Spleen (tissue), 11 donors: Measurements from ENCODE around the gene FHIT. TPM values are rescaled to one million over a fixed set of nuclear protein-coding genes. Genes with fewer than 3 reads are reported as not detected.

Source experiments
- DNase-seq: peaks from one replicate; pipeline ENCODE4 v3.0.0-alpha.2; 2020
- H3K27ac ChIP-seq, 8 donors: fragments of 200-600 bp; sonication (generic) in 7 of 8; 1 replicate in 4 of 8; 2 replicates in 4 of 8; pipeline versions ENCODE4 v1.5.0 to v1.8.0; 2016 to 2021; ENCODE audit warnings: inconsistent platforms in 4 of 8, mild to moderate bottlenecking in 4 of 8, moderate library complexity in 1 of 8
- H3K27me3 ChIP-seq, 7 donors: fragments of 200-600 bp; sonication (generic) in 6 of 7; replicated peaks in 1 of 7; 1 replicate in 4 of 7; 2 replicates in 3 of 7; pipeline versions ENCODE4 v1.5.0 to v1.8.0; 2016 to 2021; ENCODE audit warnings: inconsistent platforms in 3 of 7, mild to moderate bottlenecking in 1 of 7
- H3K36me3 ChIP-seq, 6 donors: fragments of 200-600 bp; sonication (generic) in 5 of 6; 1 replicate in 4 of 6; 2 replicates in 2 of 6; pipeline versions ENCODE4 v1.5.0 to v1.8.0; 2016 to 2021; ENCODE audit warnings: inconsistent platforms in 2 of 6
- H3K4me1 ChIP-seq, 6 donors: fragments of 200-600 bp; sonication (generic) in 5 of 6; 1 replicate in 3 of 6; 2 replicates in 3 of 6; pipeline versions ENCODE4 v1.5.0 to v1.8.0; 2016 to 2021; ENCODE audit warnings: inconsistent platforms in 3 of 6
- H3K4me3 ChIP-seq, 8 donors: fragments of 200-600 bp; sonication (generic) in 7 of 8; 1 replicate in 4 of 8; 2 replicates in 4 of 8; pipeline versions ENCODE4 v1.5.0 to v1.8.0; 2016 to 2021; ENCODE audit warnings: inconsistent platforms in 4 of 8, mild to moderate bottlenecking in 4 of 8, moderate library complexity in 2 of 8
- H3K9me3 ChIP-seq, 8 donors: fragments of 200-600 bp; sonication (generic) in 7 of 8; 1 replicate in 4 of 8; 2 replicates in 4 of 8; pipeline versions ENCODE4 v1.5.0 to v1.8.0; 2016 to 2021; ENCODE audit warnings: inconsistent platforms in 4 of 8
- POLR2A ChIP-seq, 3 donors: fragments of 450-650 bp; IDR thresholded peaks; one replicate each; pipeline ENCODE4 v1.5.1; 2017; ENCODE audit warnings: antibody characterized with exemption in 3 of 3, mild to moderate bottlenecking in 1 of 3
- POLR2AphosphoS5 ChIP-seq, 3 donors: sonication (generic); formaldehyde crosslinking; IDR thresholded peaks; one replicate each; pipeline ENCODE4 v1.5.1; 2017; ENCODE audit warnings: antibody characterized with exemption in 3 of 3
- WGBS, 5 donors: extraction: QIAGEN DNeasy Blood & Tissue Kit in 3 of 5; methylation state at CpG; one replicate each; pipeline versions ENCODE4 v1.1.5 to v1.1.7; 2013 to 2018; 5-methylcytosine and 5-hydroxymethylcytosine counted together
- intact Hi-C: fragments of 100-400 bp; cut with DNase I; formaldehyde crosslinking; loops from one replicate; pipeline ENCODE4 v1.15.0; 2023; ENCODE audit warnings: low total_unique reads
- polyA plus RNA-seq, 3 donors: library from polyadenylated mRNA; stranded (reverse); fragments of 200-250 nt; gene quantifications; one replicate each; pipeline ENCODE4 v1.2.1, GENCODE V29; 2013
- total RNA-seq, 7 donors: library from RNA; depleted of rRNA in 3 of 7; stranded (reverse); fragments of >200 nt in 3 of 7; fragmentation: NEBNext Ultra II Directional in 4 of 7; extraction: Animal tissue kit (Norgen Biotek cat#: 25700) in 4 of 7; gene quantifications; one replicate each; pipeline versions ENCODE4 v1.1.0 to v1.2.1, GENCODE V29; 2016 to 2021
- TF ChIP-seq, protein P1 (sequence below), 11 experiments: fragments of 200-600 bp in 7 of 11; fragments of 450-650 bp in 4 of 11; sonication (generic) in 4 of 11; IDR thresholded peaks in 8 of 11; conservative IDR thresholded peaks in 3 of 11; 1 replicate in 7 of 11; 2 replicates in 4 of 11; pipeline versions ENCODE4 v1.4.0 to v1.8.0; 2016 to 2021; ENCODE audit warnings: antibody characterized with exemption in 11 of 11, inconsistent platforms in 4 of 11, mild to moderate bottlenecking in 1 of 11
- donor health status: healthy with polysubstance abuse.
- donor health status: DM: no; HTN: no; CAD: no; lungs with moderate emphysema.
- donor health status: DM: no; HTN: no; CAD: no.
- donor health status: Bipolar disorder and iron deficiency.
- donor health status: healthy.
- donor health status: DM: no; HTN: no; CAD: no.
- donor health status: DM: yes; HTN: yes; CAD: no.

The FHIT gene
- total and polyA plus RNA-seq, 10 donors = 4.1 to 23.1 (median 12.2) TPM

- TF ChIP-seq POLR2AphosphoS5 (IDR thresholded peaks at IDR 0.05) (no peak), POLR2A (IDR thresholded peaks at IDR 0.05) (no peak)
- TF ChIP-seq, protein P1, sequence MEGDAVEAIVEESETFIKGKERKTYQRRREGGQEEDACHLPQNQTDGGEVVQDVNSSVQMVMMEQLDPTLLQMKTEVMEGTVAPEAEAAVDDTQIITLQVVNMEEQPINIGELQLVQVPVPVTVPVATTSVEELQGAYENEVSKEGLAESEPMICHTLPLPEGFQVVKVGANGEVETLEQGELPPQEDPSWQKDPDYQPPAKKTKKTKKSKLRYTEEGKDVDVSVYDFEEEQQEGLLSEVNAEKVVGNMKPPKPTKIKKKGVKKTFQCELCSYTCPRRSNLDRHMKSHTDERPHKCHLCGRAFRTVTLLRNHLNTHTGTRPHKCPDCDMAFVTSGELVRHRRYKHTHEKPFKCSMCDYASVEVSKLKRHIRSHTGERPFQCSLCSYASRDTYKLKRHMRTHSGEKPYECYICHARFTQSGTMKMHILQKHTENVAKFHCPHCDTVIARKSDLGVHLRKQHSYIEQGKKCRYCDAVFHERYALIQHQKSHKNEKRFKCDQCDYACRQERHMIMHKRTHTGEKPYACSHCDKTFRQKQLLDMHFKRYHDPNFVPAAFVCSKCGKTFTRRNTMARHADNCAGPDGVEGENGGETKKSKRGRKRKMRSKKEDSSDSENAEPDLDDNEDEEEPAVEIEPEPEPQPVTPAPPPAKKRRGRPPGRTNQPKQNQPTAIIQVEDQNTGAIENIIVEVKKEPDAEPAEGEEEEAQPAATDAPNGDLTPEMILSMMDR (IDR thresholded peaks at IDR 0.05 in 8 of 11, conservative IDR thresholded peaks at IDR 0.05 in 3 of 11) = no peak
- no peak overlapping the region for H3K27ac ChIP-seq
- H3K27me3 ChIP-seq = no peaks in the 10 kb centered on the region
- H3K36me3 ChIP-seq = no peaks in the 10 kb centered on the region
- intact Hi-C loops = no loop called here
- peaks cover 0 to 16% (median 0%) of the 10 kb centered on the region in 8 donors for H3K9me3 ChIP-seq
- DNase-seq = no peak
- no peak overlapping the region for H3K4me3 ChIP-seq
- no peaks in the 10 kb centered on the region for H3K4me1 ChIP-seq
- WGBS, 5 donors = 87 to 96% (median 91%) methylated on average over 1 of the region's 1 CpG
Observed at GRCh38 chr3:60827666-60828065, 423.6 kb downstream of the FHIT start.

DNA sequence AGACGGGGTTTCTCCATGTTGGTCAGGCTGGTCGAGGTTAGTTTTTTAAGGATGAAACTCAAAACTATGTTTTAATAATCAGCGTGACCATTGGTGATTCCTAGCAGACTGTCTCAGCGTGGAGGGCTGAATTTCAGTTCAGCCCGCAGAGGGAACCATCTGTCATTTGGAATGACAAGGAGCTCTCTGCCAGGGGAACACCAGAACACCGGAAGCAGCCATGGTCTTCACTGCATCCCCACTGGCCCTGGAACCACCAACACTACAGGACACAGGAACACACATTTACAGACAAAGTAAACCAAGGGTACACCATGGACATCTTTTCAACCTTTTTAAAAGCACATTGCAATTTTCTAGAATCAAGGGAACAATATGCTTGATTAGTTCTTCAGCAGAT, 424.7 kb downstream of the FHIT start:
- WGBS, 5 donors = 84 to 96% (median 94%) methylated on average over 6 of the region's 6 CpGs
- no peak overlapping the region for H3K27ac ChIP-seq
- TF ChIP-seq POLR2AphosphoS5 (IDR thresholded peaks at IDR 0.05) (no peak), POLR2A (IDR thresholded peaks at IDR 0.05) (no peak)
- TF ChIP-seq, protein P1 (IDR thresholded peaks at IDR 0.05 in 8 of 11, conservative IDR thresholded peaks at IDR 0.05 in 3 of 11) = no peak
- no peaks in the 10 kb centered on the region for H3K36me3 ChIP-seq
- no peak overlapping the region for H3K4me3 ChIP-seq
- intact Hi-C loops = no loop called here
- H3K9me3 ChIP-seq = peaks cover 0 to 16% (median 0%) of the 10 kb centered on the region in 8 donors
- no peaks in the 10 kb centered on the region for H3K4me1 ChIP-seq
- no peaks in the 10 kb centered on the region for H3K27me3 ChIP-seq
- DNase-seq = no peak

DNA sequence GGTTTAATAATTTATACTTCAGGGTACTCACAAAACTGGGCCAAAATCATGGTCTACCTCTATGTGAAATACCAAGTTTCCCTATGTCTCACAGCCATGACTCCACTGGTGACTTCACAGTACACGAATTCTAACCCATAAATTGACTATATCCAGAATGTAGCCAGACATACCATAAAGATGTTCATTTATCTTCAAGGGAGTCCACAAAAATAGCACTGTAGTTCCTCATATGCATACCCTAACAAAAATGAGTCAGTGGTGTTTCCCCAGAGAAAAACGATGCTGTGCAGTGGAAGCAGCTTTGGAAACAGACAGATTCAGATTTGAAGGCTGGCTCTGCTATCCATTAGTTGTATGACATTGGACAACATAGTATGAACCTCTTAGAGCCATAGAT, 438.8 kb downstream of the FHIT start:
- no peaks in the 10 kb centered on the region for H3K27me3 ChIP-seq
- no peak for DNase-seq
- H3K36me3 ChIP-seq = no peaks in the 10 kb centered on the region
- H3K9me3 ChIP-seq = peaks cover 0 to 17% (median 12%) of the 10 kb centered on the region in 8 donors
- TF ChIP-seq POLR2AphosphoS5 (IDR thresholded peaks at IDR 0.05) (no peak), POLR2A (IDR thresholded peaks at IDR 0.05) (no peak)
- TF ChIP-seq, protein P1 (IDR thresholded peaks at IDR 0.05 in 8 of 11, conservative IDR thresholded peaks at IDR 0.05 in 3 of 11) = no peak
- no peak overlapping the region for H3K4me3 ChIP-seq
- intact Hi-C loops = no loop called here
- WGBS, 5 donors = 65 to 83% (median 71%) methylated on average over 2 of the region's 2 CpGs
- H3K4me1 ChIP-seq = no peaks in the 10 kb centered on the region
- H3K27ac ChIP-seq = no peak overlapping the region

DNA sequence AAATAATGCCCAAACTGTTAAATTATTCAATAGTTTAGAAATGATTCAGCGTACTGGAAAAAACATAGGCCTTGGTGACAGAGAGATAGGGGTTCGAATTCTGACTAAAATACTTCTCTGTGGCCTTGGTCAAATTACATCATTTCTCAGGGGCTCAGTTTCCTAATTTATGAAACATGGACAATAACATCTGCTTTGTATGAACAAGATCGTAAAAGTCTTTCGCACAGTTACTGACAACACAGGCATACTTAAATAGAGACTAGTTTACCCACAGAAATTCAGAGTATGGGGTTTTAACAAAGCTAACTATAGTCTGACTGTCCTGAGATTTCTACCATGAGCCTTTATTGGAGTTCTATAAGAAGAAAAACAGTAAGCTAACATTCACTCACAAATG, 440.4 kb downstream of the FHIT start:
- Histone ChIP-seq H3K36me3 (no peaks in the 10 kb centered on the region), H3K27ac (no peak overlapping the region), H3K4me1 (no peaks in the 10 kb centered on the region), H3K9me3 (peaks cover 0 to 2% (median 0%) of the 10 kb centered on the region in 8 donors), H3K4me3 (no peak overlapping the region), H3K27me3 (no peaks in the 10 kb centered on the region)
- intact Hi-C loops = no loop called here
- TF ChIP-seq, protein P1 (IDR thresholded peaks at IDR 0.05 in 8 of 11, conservative IDR thresholded peaks at IDR 0.05 in 3 of 11) = no peak
- TF ChIP-seq POLR2AphosphoS5 (IDR thresholded peaks at IDR 0.05) (no peak), POLR2A (IDR thresholded peaks at IDR 0.05) (no peak)
- no peak for DNase-seq
- WGBS, 5 donors = 72 to 89% (median 74%) methylated on average over 4 of the region's 4 CpGs
